ENCODE measurements around the gene MEIS2. TPM values are rescaled to one million over a fixed set of nuclear protein-coding genes. Genes with fewer than 3 reads are reported as not detected.
A peak's percentile ranks its signal among the peaks of the same experiment; 100 is the strongest.

Gene MEIS2
- total and polyA plus RNA-seq, 2 experiments from 2014 or later, result 0.27 TPM; not detected in 1

DNA sequence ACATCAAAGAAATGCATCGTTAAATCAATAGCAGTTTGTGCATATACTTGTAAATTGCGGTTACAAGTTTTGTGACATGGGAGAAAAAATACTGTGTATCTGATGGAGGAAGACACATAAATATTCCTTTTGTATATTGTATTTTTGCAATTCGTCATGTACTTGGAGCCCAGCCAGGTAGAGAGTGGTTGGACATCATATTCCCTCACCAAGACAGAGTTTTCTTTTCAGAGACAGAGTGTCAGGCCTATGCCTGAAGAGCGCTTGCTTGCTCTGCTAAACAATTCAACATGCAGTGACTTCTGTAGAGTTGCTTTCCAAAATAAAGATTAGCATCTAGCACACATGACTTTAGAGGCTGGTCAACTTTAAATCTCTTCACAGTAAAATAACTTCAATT, 24.8 kb upstream of the MEIS2 start:
- Mint-ChIP-seq H3K4me3 (no peak overlapping the region), H3K4me1 (peaks cover 26% of the 10 kb centered on the region), H3K27me3 (ENCODE audit: insufficient read depth, low read depth, poor library complexity) (no peaks in the 10 kb centered on the region), H3K27ac (no peak overlapping the region), H3K36me3 (ENCODE audit: low read depth) (no peaks in the 10 kb centered on the region), H3K9me3 (no peaks in the 10 kb centered on the region; the same call in 2 of the 3 replicates)
- Histone ChIP-seq H3K36me3 (ENCODE audit: insufficient read depth) (no peaks in the 10 kb centered on the region), H3K4me2 (no peak overlapping the region), H3K4me1 (ENCODE audit: insufficient read depth) (peaks cover 21% of the 10 kb centered on the region; the same call in 1 of the 2 replicates), H3F3A (replicated peaks; ENCODE audit: low read depth) (no peaks in the 10 kb centered on the region), H3K9me2 (ENCODE audit: insufficient read depth) (no peaks in the 10 kb centered on the region), H2AFZ (no peak overlapping the region), H3K27ac (ENCODE audit: low read depth) (no peak overlapping the region), H3K27me3 (ENCODE audit: insufficient read depth) (no peaks in the 10 kb centered on the region), H4K20me1 (replicated peaks; ENCODE audit: insufficient read depth) (no peaks in the 10 kb centered on the region), H3K79me2 (replicated peaks; ENCODE audit: insufficient read depth) (no peaks in the 10 kb centered on the region), H3K4me3 (no peak overlapping the region)
- TF ChIP-seq EZH2phosphoT487 (IDR thresholded peaks at IDR 0.05; ENCODE audit: unreplicated experiment), result no peak
- TF ChIP-seq, protein P1, sequence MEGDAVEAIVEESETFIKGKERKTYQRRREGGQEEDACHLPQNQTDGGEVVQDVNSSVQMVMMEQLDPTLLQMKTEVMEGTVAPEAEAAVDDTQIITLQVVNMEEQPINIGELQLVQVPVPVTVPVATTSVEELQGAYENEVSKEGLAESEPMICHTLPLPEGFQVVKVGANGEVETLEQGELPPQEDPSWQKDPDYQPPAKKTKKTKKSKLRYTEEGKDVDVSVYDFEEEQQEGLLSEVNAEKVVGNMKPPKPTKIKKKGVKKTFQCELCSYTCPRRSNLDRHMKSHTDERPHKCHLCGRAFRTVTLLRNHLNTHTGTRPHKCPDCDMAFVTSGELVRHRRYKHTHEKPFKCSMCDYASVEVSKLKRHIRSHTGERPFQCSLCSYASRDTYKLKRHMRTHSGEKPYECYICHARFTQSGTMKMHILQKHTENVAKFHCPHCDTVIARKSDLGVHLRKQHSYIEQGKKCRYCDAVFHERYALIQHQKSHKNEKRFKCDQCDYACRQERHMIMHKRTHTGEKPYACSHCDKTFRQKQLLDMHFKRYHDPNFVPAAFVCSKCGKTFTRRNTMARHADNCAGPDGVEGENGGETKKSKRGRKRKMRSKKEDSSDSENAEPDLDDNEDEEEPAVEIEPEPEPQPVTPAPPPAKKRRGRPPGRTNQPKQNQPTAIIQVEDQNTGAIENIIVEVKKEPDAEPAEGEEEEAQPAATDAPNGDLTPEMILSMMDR (conservative IDR thresholded peaks at IDR 0.05; ENCODE audit: low read depth in 2 of 2), result no peak
- no peak for ATAC-seq
- no peak for DNase-seq (ENCODE audit: low spot score)

DNA sequence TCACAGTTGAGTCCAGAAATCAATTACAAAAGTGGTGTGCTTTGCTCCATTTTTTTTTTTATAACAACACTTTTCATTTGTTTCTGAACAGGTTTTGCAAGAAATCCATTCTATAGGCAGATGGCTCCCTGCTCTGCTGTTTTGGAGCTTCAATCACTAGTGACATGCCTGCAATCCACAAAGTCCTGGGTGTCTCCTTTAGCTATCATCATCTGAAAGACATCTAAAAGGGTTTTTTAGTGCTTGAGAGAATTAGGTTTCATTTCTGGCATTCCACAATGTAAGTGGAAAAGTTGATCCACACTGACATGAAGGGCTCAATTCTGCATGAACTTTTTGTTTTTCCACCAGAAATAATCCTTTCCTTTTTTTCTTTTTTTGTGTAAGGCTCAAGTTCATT, 24.0 kb upstream of the MEIS2 start:
- no peak overlapping the region for H3K27ac Mint-ChIP-seq
- Histone ChIP-seq H4K20me1 (replicated peaks; ENCODE audit: insufficient read depth) (no peaks in the 10 kb centered on the region), H3K79me2 (replicated peaks; ENCODE audit: insufficient read depth) (no peaks in the 10 kb centered on the region), H3K4me3 (no peak overlapping the region), H3K36me3 (ENCODE audit: insufficient read depth) (no peaks in the 10 kb centered on the region), H3K9me2 (ENCODE audit: insufficient read depth) (no peaks in the 10 kb centered on the region), H3K27ac (ENCODE audit: low read depth) (no peak overlapping the region), H3K4me1 (ENCODE audit: insufficient read depth) (peaks cover 21% of the 10 kb centered on the region; the same call in 1 of the 2 replicates), H3K27me3 (ENCODE audit: insufficient read depth) (no peaks in the 10 kb centered on the region), H2AFZ (no peak overlapping the region), H3K4me2 (peak overlapping the region; percentile 21; the same call in 1 of the 2 replicates), H3F3A (replicated peaks; ENCODE audit: low read depth) (no peaks in the 10 kb centered on the region)
- no peak overlapping the region for H3K4me3 Mint-ChIP-seq
- ATAC-seq, result no peak
- H3K36me3 Mint-ChIP-seq (ENCODE audit: low read depth), result no peaks in the 10 kb centered on the region
- H3K4me1 Mint-ChIP-seq, result peaks cover 26% of the 10 kb centered on the region
- no peaks in the 10 kb centered on the region for H3K27me3 Mint-ChIP-seq (ENCODE audit: insufficient read depth, low read depth, poor library complexity)
- DNase-seq (ENCODE audit: low spot score), result no peak
- H3K9me3 Mint-ChIP-seq, result no peaks in the 10 kb centered on the region; the same call in 2 of the 3 replicates
- TF ChIP-seq STAT1 (IDR thresholded peaks at IDR 0.05; ENCODE audit: unreplicated experiment) (no peak), EZH2 (IDR thresholded peaks at IDR 0.05; ENCODE audit: low read depth, unreplicated experiment) (no peak), ZNF331 (CRISPR knock-in tag; IDR thresholded peaks at IDR 0.05; ENCODE audit: low read depth) (no peak)
- TF ChIP-seq, protein P2, sequence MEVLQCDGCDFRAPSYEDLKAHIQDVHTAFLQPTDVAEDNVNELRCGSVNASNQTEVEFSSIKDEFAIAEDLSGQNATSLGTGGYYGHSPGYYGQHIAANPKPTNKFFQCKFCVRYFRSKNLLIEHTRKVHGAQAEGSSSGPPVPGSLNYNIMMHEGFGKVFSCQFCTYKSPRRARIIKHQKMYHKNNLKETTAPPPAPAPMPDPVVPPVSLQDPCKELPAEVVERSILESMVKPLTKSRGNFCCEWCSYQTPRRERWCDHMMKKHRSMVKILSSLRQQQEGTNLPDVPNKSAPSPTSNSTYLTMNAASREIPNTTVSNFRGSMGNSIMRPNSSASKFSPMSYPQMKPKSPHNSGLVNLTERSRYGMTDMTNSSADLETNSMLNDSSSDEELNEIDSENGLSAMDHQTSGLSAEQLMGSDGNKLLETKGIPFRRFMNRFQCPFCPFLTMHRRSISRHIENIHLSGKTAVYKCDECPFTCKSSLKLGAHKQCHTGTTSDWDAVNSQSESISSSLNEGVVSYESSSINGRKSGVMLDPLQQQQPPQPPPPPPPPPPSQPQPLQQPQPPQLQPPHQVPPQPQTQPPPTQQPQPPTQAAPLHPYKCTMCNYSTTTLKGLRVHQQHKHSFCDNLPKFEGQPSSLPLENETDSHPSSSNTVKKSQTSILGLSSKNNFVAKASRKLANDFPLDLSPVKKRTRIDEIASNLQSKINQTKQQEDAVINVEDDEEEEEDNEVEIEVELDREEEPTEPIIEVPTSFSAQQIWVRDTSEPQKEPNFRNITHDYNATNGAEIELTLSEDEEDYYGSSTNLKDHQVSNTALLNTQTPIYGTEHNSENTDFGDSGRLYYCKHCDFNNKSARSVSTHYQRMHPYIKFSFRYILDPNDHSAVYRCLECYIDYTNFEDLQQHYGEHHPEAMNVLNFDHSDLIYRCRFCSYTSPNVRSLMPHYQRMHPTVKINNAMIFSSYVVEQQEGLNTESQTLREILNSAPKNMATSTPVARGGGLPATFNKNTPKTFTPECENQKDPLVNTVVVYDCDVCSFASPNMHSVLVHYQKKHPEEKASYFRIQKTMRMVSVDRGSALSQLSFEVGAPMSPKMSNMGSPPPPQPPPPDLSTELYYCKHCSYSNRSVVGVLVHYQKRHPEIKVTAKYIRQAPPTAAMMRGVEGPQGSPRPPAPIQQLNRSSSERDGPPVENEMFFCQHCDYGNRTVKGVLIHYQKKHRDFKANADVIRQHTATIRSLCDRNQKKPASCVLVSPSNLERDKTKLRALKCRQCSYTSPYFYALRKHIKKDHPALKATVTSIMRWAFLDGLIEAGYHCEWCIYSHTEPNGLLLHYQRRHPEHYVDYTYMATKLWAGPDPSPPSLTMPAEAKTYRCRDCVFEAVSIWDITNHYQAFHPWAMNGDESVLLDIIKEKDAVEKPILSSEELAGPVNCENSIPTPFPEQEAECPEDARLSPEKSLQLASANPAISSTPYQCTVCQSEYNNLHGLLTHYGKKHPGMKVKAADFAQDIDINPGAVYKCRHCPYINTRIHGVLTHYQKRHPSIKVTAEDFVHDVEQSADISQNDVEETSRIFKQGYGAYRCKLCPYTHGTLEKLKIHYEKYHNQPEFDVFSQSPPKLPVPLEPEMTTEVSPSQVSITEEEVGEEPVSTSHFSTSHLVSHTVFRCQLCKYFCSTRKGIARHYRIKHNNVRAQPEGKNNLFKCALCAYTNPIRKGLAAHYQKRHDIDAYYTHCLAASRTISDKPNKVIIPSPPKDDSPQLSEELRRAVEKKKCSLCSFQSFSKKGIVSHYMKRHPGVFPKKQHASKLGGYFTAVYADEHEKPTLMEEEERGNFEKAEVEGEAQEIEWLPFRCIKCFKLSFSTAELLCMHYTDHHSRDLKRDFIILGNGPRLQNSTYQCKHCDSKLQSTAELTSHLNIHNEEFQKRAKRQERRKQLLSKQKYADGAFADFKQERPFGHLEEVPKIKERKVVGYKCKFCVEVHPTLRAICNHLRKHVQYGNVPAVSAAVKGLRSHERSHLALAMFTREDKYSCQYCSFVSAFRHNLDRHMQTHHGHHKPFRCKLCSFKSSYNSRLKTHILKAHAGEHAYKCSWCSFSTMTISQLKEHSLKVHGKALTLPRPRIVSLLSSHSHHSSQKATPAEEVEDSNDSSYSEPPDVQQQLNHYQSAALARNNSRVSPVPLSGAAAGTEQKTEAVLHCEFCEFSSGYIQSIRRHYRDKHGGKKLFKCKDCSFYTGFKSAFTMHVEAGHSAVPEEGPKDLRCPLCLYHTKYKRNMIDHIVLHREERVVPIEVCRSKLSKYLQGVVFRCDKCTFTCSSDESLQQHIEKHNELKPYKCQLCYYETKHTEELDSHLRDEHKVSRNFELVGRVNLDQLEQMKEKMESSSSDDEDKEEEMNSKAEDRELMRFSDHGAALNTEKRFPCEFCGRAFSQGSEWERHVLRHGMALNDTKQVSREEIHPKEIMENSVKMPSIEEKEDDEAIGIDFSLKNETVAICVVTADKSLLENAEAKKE (CRISPR knock-in tag; IDR thresholded peaks at IDR 0.05), result no peak
